Measurements from ENCODE around the gene MAD2L2. TPM values are rescaled to one million over a fixed set of nuclear protein-coding genes. Genes with fewer than 3 reads are reported as not detected.

The MAD2L2 gene
- total RNA-seq, 1 donor from 2014 or later, result 34.9 TPM

- intact Hi-C loops (cut with micrococcal nuclease), result no loop called here
- Mint-ChIP-seq H3K9me3 (no peaks in the 10 kb centered on the region), H3K27me3 (peaks cover 5% of the 10 kb centered on the region), H3K4me1 (no peaks in the 10 kb centered on the region), H3K4me3 (no peak overlapping the region), H3K27ac (no peak overlapping the region), H3K36me3 (ENCODE audit: low read depth) (no peaks in the 10 kb centered on the region)
- POLR2A ChIA-PET, result no interaction called here
- CTCF ChIA-PET, result no interaction called here
- TF ChIP-seq CTCF (IDR thresholded peaks at IDR 0.05), result no peak
- no peak for DNase-seq
- ATAC-seq (ENCODE audit: low read depth), result no peak
These were observed 25.3 kb upstream of the MAD2L2 start for GRCh38 chr1:11706292-11706691.

GRCh38 chr1:11705596-11705995, 24.6 kb upstream of the MAD2L2 start:
- CTCF ChIA-PET, result no interaction called here

GRCh38 chr1:11704691-11705475, 23.9 kb upstream of the MAD2L2 start:
- no peaks in the 10 kb centered on the region for H3K9me3 Mint-ChIP-seq
- CTCF ChIA-PET, result no interaction called here
- no peak overlapping the region for H3K27ac Mint-ChIP-seq
- no peak for ATAC-seq (ENCODE audit: low read depth)
- H3K4me3 Mint-ChIP-seq, result no peak overlapping the region
- no peaks in the 10 kb centered on the region for H3K36me3 Mint-ChIP-seq (ENCODE audit: low read depth)
- no peaks in the 10 kb centered on the region for H3K4me1 Mint-ChIP-seq
- DNase-seq, result no peak
- intact Hi-C loops (cut with micrococcal nuclease), result no loop called here
- peaks cover 3% of the 10 kb centered on the region for H3K27me3 Mint-ChIP-seq
- POLR2A ChIA-PET, result no interaction called here
- TF ChIP-seq CTCF (IDR thresholded peaks at IDR 0.05), result no peak

More at GRCh38 chr1:11705596-11705995, 24.6 kb upstream of the MAD2L2 start:
- intact Hi-C loops (cut with micrococcal nuclease), result no loop called here
- H3K4me1 Mint-ChIP-seq, result no peaks in the 10 kb centered on the region
- no peak for ATAC-seq (ENCODE audit: low read depth)
- no peak overlapping the region for H3K27ac Mint-ChIP-seq
- no peak for TF ChIP-seq CTCF (IDR thresholded peaks at IDR 0.05)
- no peaks in the 10 kb centered on the region for H3K9me3 Mint-ChIP-seq
- no peak overlapping the region for H3K4me3 Mint-ChIP-seq
- peaks cover 5% of the 10 kb centered on the region for H3K27me3 Mint-ChIP-seq
- no peak for DNase-seq
- POLR2A ChIA-PET, result no interaction called here
- no peaks in the 10 kb centered on the region for H3K36me3 Mint-ChIP-seq (ENCODE audit: low read depth)

GRCh38 chr1:11704194-11704529, 23.2 kb upstream of the MAD2L2 start:
- Mint-ChIP-seq H3K4me3 (no peak overlapping the region), H3K27ac (no peak overlapping the region), H3K36me3 (ENCODE audit: low read depth) (no peaks in the 10 kb centered on the region), H3K27me3 (peaks cover 3% of the 10 kb centered on the region), H3K9me3 (no peaks in the 10 kb centered on the region), H3K4me1 (no peaks in the 10 kb centered on the region)
- POLR2A ChIA-PET, result no interaction called here
- intact Hi-C loops (cut with micrococcal nuclease), result no loop called here
- CTCF ChIA-PET, result no interaction called here
- no peak for TF ChIP-seq CTCF (IDR thresholded peaks at IDR 0.05)
- ATAC-seq (ENCODE audit: low read depth) (no peak), DNase-seq (no peak)

GRCh38 chr1:11703357-11704193, 22.6 kb upstream of the MAD2L2 start:
- Mint-ChIP-seq H3K4me1 (no peaks in the 10 kb centered on the region), H3K27me3 (peaks cover 3% of the 10 kb centered on the region), H3K4me3 (no peak overlapping the region), H3K27ac (no peak overlapping the region), H3K9me3 (no peaks in the 10 kb centered on the region), H3K36me3 (ENCODE audit: low read depth) (no peaks in the 10 kb centered on the region)
- ChIA-PET CTCF (no interaction called here), POLR2A (no interaction called here)
- DNase-seq (no peak), ATAC-seq (ENCODE audit: low read depth) (peak; percentile 31)
- intact Hi-C loops (cut with micrococcal nuclease), result no loop called here
- TF ChIP-seq CTCF (IDR thresholded peaks at IDR 0.05), result no peak

Measured in activated B cell treated with CpG ODN at 0.5 μM for 24 hours (primary cell).